A673 (cell line): ENCODE results near the gene BORA. TPM values are rescaled to one million over a fixed set of nuclear protein-coding genes. Genes with fewer than 3 reads are reported as not detected.
A peak's percentile ranks its signal among the peaks of the same experiment; 100 is the strongest.
"Not testable (repeated sequence)": the region's sequence is repeated elsewhere in the genome, so short reads cannot be mapped to it uniquely, and the experiment has no call there.

Experiments used
- BruUV-seq: library from RNA; stranded (reverse); fragments of 400-500 nt; replicated peaks from 2 replicates; lab custom pipeline; 2021; lab: Mats Ljungman, UMichigan
- CTCF ChIA-PET: fragments of 300-600 bp; sonication (Branson Sonifier 250); formaldehyde crosslinking; loops from one replicate; lab custom pipeline; 2022; ENCODE audit warnings: antibody characterized with exemption; lab: Charles Lee
- POLR2A ChIA-PET: fragments of 300-600 bp; sonication (Branson Sonifier 250); formaldehyde crosslinking; loops from one replicate; lab custom pipeline; 2022; ENCODE audit warnings: antibody characterized with exemption; ENCODE audit not compliant: low non-redundant PET; lab: Charles Lee
- DNase-seq: peaks from one replicate; pipeline ENCODE4 v3.0.0-alpha.2; 2015; ENCODE audit warnings: low spot score
- H3K27ac ChIP-seq: fragments of 200-600 bp; sonication (generic); 2 replicates; pipeline ENCODE4 v1.5.1; 2016; ENCODE audit warnings: mixed run types, low read depth, mild to moderate bottlenecking, mixed read lengths, antibody characterized with exemption, low read length; ENCODE audit not compliant: poor library complexity, severe bottlenecking
- H3K27me3 ChIP-seq: fragments of 200-600 bp; sonication (generic); replicated peaks from 2 replicates; pipeline ENCODE4 v1.6.1; 2017; ENCODE audit warnings: mixed run types, low read depth, mild to moderate bottlenecking, mixed read lengths, antibody characterized with exemption, low read length; ENCODE audit not compliant: insufficient read depth, poor library complexity
- H3K36me3 ChIP-seq: fragments of 200-600 bp; sonication (generic); 2 replicates; pipeline ENCODE4 v1.6.1; 2016; ENCODE audit warnings: mixed run types, mild to moderate bottlenecking, mixed read lengths, antibody characterized with exemption, low read length; ENCODE audit not compliant: insufficient read depth, poor library complexity, severe bottlenecking
- H3K4me1 ChIP-seq: fragments of 200-600 bp; sonication (generic); 2 replicates; pipeline ENCODE4 v1.6.1; 2017; ENCODE audit warnings: mixed run types, mild to moderate bottlenecking, mixed read lengths, antibody characterized with exemption, low read length; ENCODE audit not compliant: insufficient read depth, poor library complexity, severe bottlenecking
- H3K4me3 ChIP-seq: fragments of 200-600 bp; sonication (generic); 2 replicates; pipeline ENCODE4 v1.5.1; 2016; ENCODE audit warnings: low read depth, mixed run types, mild to moderate bottlenecking, mixed read lengths, low read length; ENCODE audit not compliant: poor library complexity, severe bottlenecking
- H3K9me3 ChIP-seq: fragments of 200-600 bp; sonication (generic); 2 replicates; pipeline ENCODE4 v1.6.1; 2016; ENCODE audit warnings: mixed run types, low read depth, mild to moderate bottlenecking, mixed read lengths, antibody characterized with exemption, low read length; ENCODE audit not compliant: poor library complexity, severe bottlenecking
- CTCF ChIP-seq: fragments of 300-800, 200-600 bp; sonication (generic); conservative IDR thresholded peaks from 2 replicates; pipeline ENCODE4 v1.5.1; 2017; ENCODE audit warnings: low read depth, mild to moderate bottlenecking, antibody characterized with exemption, low read length, moderate library complexity, mixed read lengths
- EZH2 ChIP-seq: fragments of 200-600 bp; sonication (generic); IDR thresholded peaks from 2 replicates; pipeline ENCODE4 v1.6.1; 2017; ENCODE audit warnings: borderline replicate concordance, low read depth, mild to moderate bottlenecking, mixed read lengths, antibody characterized with exemption, low read length; ENCODE audit not compliant: poor library complexity, severe bottlenecking
- intact Hi-C: fragments of 100-400 bp; cut with micrococcal nuclease; formaldehyde crosslinking; loops from one replicate; pipeline ENCODE4 v1.10.0; 2022; ENCODE audit not compliant: unreplicated experiment
- total RNA-seq: library from RNA; stranded (reverse); gene quantifications from 2 replicates; pipeline ENCODE4 v1.2.3, GENCODE V29; 2021

Gene BORA
- total RNA-seq, 1 experiment from 2014 or later: 17.1 TPM

GRCh38 chr13:72782717-72783116 lies 55.0 kb downstream of the BORA start:
- H3K27me3 ChIP-seq: no peaks in the 10 kb centered on the region
- H3K4me3 ChIP-seq: peak overlapping the region; percentile 92
- no peak for TF ChIP-seq CTCF
- no peak for TF ChIP-seq EZH2
- peak; percentile 12 for DNase-seq
- ChIA-PET CTCF (no interaction called here), POLR2A (no interaction called here)
- no peaks in the 10 kb centered on the region for H3K9me3 ChIP-seq
- intact Hi-C loops: no loop called here
- no TSS peak for BruUV-seq
- peaks cover 18% of the 10 kb centered on the region for H3K36me3 ChIP-seq
- H3K27ac ChIP-seq: peak overlapping the region; percentile 85
- H3K4me1 ChIP-seq: peaks cover 16% of the 10 kb centered on the region

- H3K27ac ChIP-seq, H3K9me3 ChIP-seq, POLR2A ChIA-PET, H3K4me3 ChIP-seq, H3K27me3 ChIP-seq, DNase-seq, BruUV-seq, intact Hi-C loops, CTCF ChIA-PET: not testable (repeated sequence)
- peaks cover 12% of the 10 kb centered on the region for H3K36me3 ChIP-seq
- peaks cover 16% of the 10 kb centered on the region for H3K4me1 ChIP-seq
Observed at GRCh38 chr13:72784679-72785078, 57.0 kb downstream of the BORA start.

GRCh38 chr13:72788831-72789230 lies 61.1 kb downstream of the BORA start:
- ChIA-PET POLR2A (no interaction called here), CTCF (interaction anchor here (0.6 kb wide), 1 partner anchor 1897 kb away, joined by 8 read pairs; no protein-coding TSS in a partner anchor)

More at GRCh38 chr13:72788831-72789230, 61.1 kb downstream of the BORA start:
- Histone ChIP-seq H3K4me3 (no peak overlapping the region), H3K27ac (no peak overlapping the region), H3K27me3 (no peaks in the 10 kb centered on the region), H3K9me3 (no peaks in the 10 kb centered on the region), H3K4me1 (no peaks in the 10 kb centered on the region), H3K36me3 (peaks cover 32% of the 10 kb centered on the region)
- TF ChIP-seq CTCF (no peak), EZH2 (no peak)
- no TSS peak for BruUV-seq
- intact Hi-C loops: no loop called here
- DNase-seq: no peak
